ENCODE measurements around the gene ERC2.

Gene ERC2

DNA sequence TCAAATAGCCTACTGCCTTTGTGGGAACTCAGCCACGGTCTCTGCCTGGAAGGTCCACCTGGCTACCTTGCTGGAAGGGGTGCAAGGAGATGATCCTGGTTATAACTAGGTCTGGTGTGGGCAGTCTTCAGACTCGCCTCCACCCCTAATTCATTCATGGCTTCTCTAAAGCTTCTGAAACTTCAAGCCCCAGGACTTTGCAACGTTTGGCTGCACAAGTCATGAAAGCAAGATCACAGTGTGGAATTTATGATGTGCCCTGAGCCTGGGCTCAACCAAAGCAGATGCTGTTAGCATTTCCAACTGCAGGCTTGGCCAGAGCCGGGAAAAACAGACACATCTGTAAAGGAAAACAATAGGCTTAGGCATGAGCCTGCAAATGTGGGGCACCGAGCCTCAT is 780.7 kb downstream of the ERC2 start:
- Histone ChIP-seq H3K9ac (ENCODE audit: low read length) (no peak overlapping the region), H3K27ac (ENCODE audit: low read depth, low read length) (no peak overlapping the region), H3K4me1 (ENCODE audit: control insufficient read depth, insufficient read depth, low read length) (no peaks in the 10 kb centered on the region), H3K4me3 (ENCODE audit: low read length) (no peak overlapping the region), H3K27me3 (ENCODE audit: control insufficient read depth, insufficient read depth, low read length) (no peaks in the 10 kb centered on the region), H3K36me3 (ENCODE audit: control insufficient read depth, insufficient read depth, low read length) (no peaks in the 10 kb centered on the region)

- no peaks in the 10 kb centered on the region for H3K36me3 ChIP-seq (ENCODE audit: control insufficient read depth, insufficient read depth, low read length)
- H3K27ac ChIP-seq (ENCODE audit: low read depth, low read length) = no peak overlapping the region
- H3K4me3 ChIP-seq (ENCODE audit: low read length) = no peak overlapping the region
- no peaks in the 10 kb centered on the region for H3K4me1 ChIP-seq (ENCODE audit: control insufficient read depth, insufficient read depth, low read length)
- no peaks in the 10 kb centered on the region for H3K27me3 ChIP-seq (ENCODE audit: control insufficient read depth, insufficient read depth, low read length)
- H3K9ac ChIP-seq (ENCODE audit: low read length) = no peak overlapping the region
Observed at GRCh38 chr3:55686426-55687254, 781.6 kb downstream of the ERC2 start.

GRCh38 chr3:55683666-55684270 is 784.5 kb downstream of the ERC2 start:
- Histone ChIP-seq H3K4me3 (ENCODE audit: low read length) (no peak overlapping the region), H3K27me3 (ENCODE audit: control insufficient read depth, insufficient read depth, low read length) (no peaks in the 10 kb centered on the region), H3K36me3 (ENCODE audit: control insufficient read depth, insufficient read depth, low read length) (no peaks in the 10 kb centered on the region), H3K9ac (ENCODE audit: low read length) (no peak overlapping the region), H3K27ac (ENCODE audit: low read depth, low read length) (no peak overlapping the region), H3K4me1 (ENCODE audit: control insufficient read depth, insufficient read depth, low read length) (no peaks in the 10 kb centered on the region)

- Histone ChIP-seq H3K36me3 (ENCODE audit: control insufficient read depth, insufficient read depth, low read length) (no peaks in the 10 kb centered on the region), H3K4me3 (ENCODE audit: low read length) (no peak overlapping the region), H3K9ac (ENCODE audit: low read length) (no peak overlapping the region), H3K27ac (ENCODE audit: low read depth, low read length) (no peak overlapping the region), H3K27me3 (ENCODE audit: control insufficient read depth, insufficient read depth, low read length) (no peaks in the 10 kb centered on the region), H3K4me1 (ENCODE audit: control insufficient read depth, insufficient read depth, low read length) (no peaks in the 10 kb centered on the region)
Observed at GRCh38 chr3:55682461-55682860, 785.8 kb downstream of the ERC2 start.

GRCh38 chr3:55678546-55679216 is 789.6 kb downstream of the ERC2 start:
- H3K36me3 ChIP-seq (ENCODE audit: control insufficient read depth, insufficient read depth, low read length) = no peaks in the 10 kb centered on the region
- H3K4me1 ChIP-seq (ENCODE audit: control insufficient read depth, insufficient read depth, low read length) = no peaks in the 10 kb centered on the region
- H3K4me3 ChIP-seq (ENCODE audit: low read length) = no peak overlapping the region
- no peak overlapping the region for H3K9ac ChIP-seq (ENCODE audit: low read length)
- H3K27ac ChIP-seq (ENCODE audit: low read depth, low read length) = no peak overlapping the region
- H3K27me3 ChIP-seq (ENCODE audit: control insufficient read depth, insufficient read depth, low read length) = no peaks in the 10 kb centered on the region

GRCh38 chr3:55676643-55677042 is 791.6 kb downstream of the ERC2 start:
- H3K4me1 ChIP-seq (ENCODE audit: control insufficient read depth, insufficient read depth, low read length) = no peaks in the 10 kb centered on the region
- no peaks in the 10 kb centered on the region for H3K27me3 ChIP-seq (ENCODE audit: control insufficient read depth, insufficient read depth, low read length)
- no peak overlapping the region for H3K9ac ChIP-seq (ENCODE audit: low read length)
- no peak overlapping the region for H3K27ac ChIP-seq (ENCODE audit: low read depth, low read length)
- no peak overlapping the region for H3K4me3 ChIP-seq (ENCODE audit: low read length)
- H3K36me3 ChIP-seq (ENCODE audit: control insufficient read depth, insufficient read depth, low read length) = no peaks in the 10 kb centered on the region

GRCh38 chr3:55675478-55675877 is 792.8 kb downstream of the ERC2 start:
- H3K4me1 ChIP-seq (ENCODE audit: control insufficient read depth, insufficient read depth, low read length) = no peaks in the 10 kb centered on the region
- H3K4me3 ChIP-seq (ENCODE audit: low read length) = no peak overlapping the region
- H3K36me3 ChIP-seq (ENCODE audit: control insufficient read depth, insufficient read depth, low read length) = no peaks in the 10 kb centered on the region
- no peak overlapping the region for H3K27ac ChIP-seq (ENCODE audit: low read depth, low read length)
- no peaks in the 10 kb centered on the region for H3K27me3 ChIP-seq (ENCODE audit: control insufficient read depth, insufficient read depth, low read length)
- H3K9ac ChIP-seq (ENCODE audit: low read length) = no peak overlapping the region

DNA sequence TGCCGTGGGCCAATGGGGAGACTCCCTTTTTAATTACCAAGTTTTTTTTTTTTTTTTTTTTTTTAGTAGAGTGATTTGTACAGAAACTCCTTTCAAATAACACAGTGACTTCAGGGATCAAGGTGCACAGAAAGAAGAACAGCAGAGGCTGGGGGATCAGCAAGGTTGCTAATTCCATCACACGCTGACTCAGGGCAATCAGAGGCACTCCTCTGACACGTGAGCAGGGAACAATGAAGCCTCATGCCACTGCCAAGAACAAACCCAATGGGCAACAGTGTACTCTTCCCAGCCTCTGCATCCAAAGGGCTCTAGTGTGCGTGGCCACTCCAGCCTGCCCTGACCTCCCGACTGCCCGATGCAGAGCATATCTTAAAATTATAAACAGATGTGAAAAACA is 794.5 kb downstream of the ERC2 start:
- H3K4me1 ChIP-seq (ENCODE audit: control insufficient read depth, insufficient read depth, low read length) = no peaks in the 10 kb centered on the region
- H3K4me3 ChIP-seq (ENCODE audit: low read length) = no peak overlapping the region
- no peak overlapping the region for H3K27ac ChIP-seq (ENCODE audit: low read depth, low read length)
- H3K27me3 ChIP-seq (ENCODE audit: control insufficient read depth, insufficient read depth, low read length) = no peaks in the 10 kb centered on the region
- no peak overlapping the region for H3K9ac ChIP-seq (ENCODE audit: low read length)
- H3K36me3 ChIP-seq (ENCODE audit: control insufficient read depth, insufficient read depth, low read length) = no peaks in the 10 kb centered on the region

DNA sequence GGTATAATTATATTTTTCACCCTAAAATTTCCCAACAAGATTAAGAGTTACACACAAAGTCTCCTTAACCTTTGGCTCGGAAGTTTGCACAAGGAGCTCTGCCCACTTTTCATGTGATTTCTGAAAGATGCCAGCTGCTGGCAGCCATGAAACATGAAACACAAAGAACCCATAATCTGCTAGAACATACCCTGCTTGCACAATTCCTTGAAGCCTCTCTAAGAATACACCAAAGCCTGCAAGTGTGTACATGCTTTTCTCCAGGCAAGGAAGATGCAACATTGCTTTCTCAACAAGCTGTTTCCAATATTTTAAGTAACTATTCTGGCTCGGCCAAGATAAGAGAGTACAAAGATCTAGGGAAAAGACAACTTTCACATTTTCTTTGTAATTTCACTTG is 799.1 kb downstream of the ERC2 start:
- H3K36me3 ChIP-seq (ENCODE audit: control insufficient read depth, insufficient read depth, low read length) = no peaks in the 10 kb centered on the region
- no peak overlapping the region for H3K9ac ChIP-seq (ENCODE audit: low read length)
- H3K4me3 ChIP-seq (ENCODE audit: low read length) = no peak overlapping the region
- no peaks in the 10 kb centered on the region for H3K4me1 ChIP-seq (ENCODE audit: control insufficient read depth, insufficient read depth, low read length)
- no peaks in the 10 kb centered on the region for H3K27me3 ChIP-seq (ENCODE audit: control insufficient read depth, insufficient read depth, low read length)
- no peak overlapping the region for H3K27ac ChIP-seq (ENCODE audit: low read depth, low read length)

DNA sequence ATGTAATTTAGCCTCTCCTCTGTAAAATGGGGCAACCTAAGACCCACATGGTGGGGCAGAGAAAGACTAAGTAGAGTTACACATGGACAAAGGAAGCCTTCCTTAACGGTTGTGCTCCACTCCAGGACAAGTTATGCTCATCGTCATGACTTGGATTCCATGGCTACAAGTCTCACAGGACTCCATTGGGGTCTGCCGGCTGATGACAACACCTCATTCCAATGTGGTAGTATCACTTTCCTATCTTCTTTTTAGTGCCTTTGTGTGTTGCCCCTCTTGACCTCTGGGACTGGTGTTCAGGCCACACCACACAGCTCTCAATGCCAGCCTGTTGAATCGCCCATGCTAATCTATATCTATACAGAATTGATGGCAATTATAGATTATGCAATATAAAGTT is 799.9 kb downstream of the ERC2 start:
- Histone ChIP-seq H3K9ac (ENCODE audit: low read length) (no peak overlapping the region), H3K27ac (ENCODE audit: low read depth, low read length) (no peak overlapping the region), H3K4me3 (ENCODE audit: low read length) (no peak overlapping the region), H3K36me3 (ENCODE audit: control insufficient read depth, insufficient read depth, low read length) (no peaks in the 10 kb centered on the region), H3K4me1 (ENCODE audit: control insufficient read depth, insufficient read depth, low read length) (no peaks in the 10 kb centered on the region), H3K27me3 (ENCODE audit: control insufficient read depth, insufficient read depth, low read length) (no peaks in the 10 kb centered on the region)

- Histone ChIP-seq H3K9ac (ENCODE audit: low read length) (no peak overlapping the region), H3K4me1 (ENCODE audit: control insufficient read depth, insufficient read depth, low read length) (no peaks in the 10 kb centered on the region), H3K4me3 (ENCODE audit: low read length) (no peak overlapping the region), H3K27me3 (ENCODE audit: control insufficient read depth, insufficient read depth, low read length) (no peaks in the 10 kb centered on the region), H3K27ac (ENCODE audit: low read depth, low read length) (no peak overlapping the region), H3K36me3 (ENCODE audit: control insufficient read depth, insufficient read depth, low read length) (no peaks in the 10 kb centered on the region)
Observed at GRCh38 chr3:55664387-55664786, 803.9 kb downstream of the ERC2 start.

DNA sequence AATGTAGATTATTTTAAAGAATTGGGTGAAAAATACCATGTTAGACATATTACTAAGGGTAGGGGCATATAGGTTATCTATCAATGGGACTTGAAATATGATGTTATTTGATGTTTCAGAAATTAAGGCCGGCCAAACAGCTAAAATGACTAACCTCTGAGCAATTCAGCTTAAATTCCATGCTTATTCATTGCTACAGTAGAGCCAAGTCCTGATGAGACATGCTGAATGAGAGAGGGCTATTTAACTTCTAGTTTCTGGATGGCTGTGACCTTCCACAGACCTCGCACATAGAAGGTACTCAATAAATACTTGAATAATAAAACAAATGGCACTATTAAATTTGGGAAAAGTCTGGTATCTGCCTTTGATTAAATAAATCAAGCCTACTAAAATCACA is 805.6 kb downstream of the ERC2 start:
- no peak overlapping the region for H3K9ac ChIP-seq (ENCODE audit: low read length)
- no peaks in the 10 kb centered on the region for H3K36me3 ChIP-seq (ENCODE audit: control insufficient read depth, insufficient read depth, low read length)
- no peak overlapping the region for H3K4me3 ChIP-seq (ENCODE audit: low read length)
- no peaks in the 10 kb centered on the region for H3K4me1 ChIP-seq (ENCODE audit: control insufficient read depth, insufficient read depth, low read length)
- no peak overlapping the region for H3K27ac ChIP-seq (ENCODE audit: low read depth, low read length)
- H3K27me3 ChIP-seq (ENCODE audit: control insufficient read depth, insufficient read depth, low read length) = no peaks in the 10 kb centered on the region
